Neural cell (in vitro differentiated cells): ENCODE results near the gene DHX40.

Source experiments
- EP300 ChIP-seq: fragments of 450-650 bp; conservative IDR thresholded peaks from 2 replicates; pipeline ENCODE4 v1.6.1; 2014; ENCODE audit warnings: antibody characterized with exemption, mild to moderate bottlenecking, moderate library complexity; ENCODE audit not compliant: poor library complexity, severe bottlenecking
- MXI1 ChIP-seq: fragments of 450-650 bp; conservative IDR thresholded peaks from 2 replicates; pipeline ENCODE4 v1.6.1; 2014; ENCODE audit warnings: antibody characterized with exemption, mild to moderate bottlenecking; ENCODE audit not compliant: poor library complexity, severe bottlenecking
- POLR2AphosphoS5 ChIP-seq: IDR thresholded peaks from 2 replicates; pipeline ENCODE4 v1.6.1; 2012
- RAD21 ChIP-seq: fragments of 450-650 bp; conservative IDR thresholded peaks from 2 replicates; pipeline ENCODE4 v1.6.1; 2014; ENCODE audit warnings: antibody characterized with exemption, mild to moderate bottlenecking, moderate library complexity
- REST ChIP-seq: IDR thresholded peaks from 2 replicates; pipeline ENCODE4 v1.6.1; 2012; ENCODE audit warnings: borderline replicate concordance
- TAF1 ChIP-seq: IDR thresholded peaks from 2 replicates; pipeline ENCODE4 v1.6.1; 2012; ENCODE audit warnings: low read depth
- TF ChIP-seq, protein P1 (sequence below): fragments of 450-650 bp; IDR thresholded peaks from 2 replicates; pipeline ENCODE4 v1.5.1; 2014; ENCODE audit warnings: antibody characterized with exemption, mild to moderate bottlenecking, moderate library complexity; ENCODE audit not compliant: poor library complexity, severe bottlenecking

DNA sequence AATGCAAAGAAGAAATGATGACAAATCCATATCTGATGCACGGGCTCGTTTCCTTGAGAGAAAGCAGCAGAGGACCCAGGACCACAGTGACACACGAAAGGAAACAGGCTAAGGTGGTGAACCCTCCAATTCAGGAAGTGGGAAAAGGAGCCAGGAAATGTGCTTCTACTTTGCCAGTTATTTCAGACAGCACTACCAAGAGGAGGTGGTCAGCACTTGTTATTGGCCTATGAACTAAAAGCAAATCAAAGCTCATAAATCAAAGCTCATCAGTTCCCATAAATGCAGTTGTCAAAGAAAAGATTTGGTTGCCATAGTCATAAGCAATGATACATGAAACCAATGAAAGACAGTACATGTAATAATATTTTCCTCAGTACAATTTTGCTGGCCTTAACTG is 41.7 kb downstream of the DHX40 start:
- TF ChIP-seq, protein P1, sequence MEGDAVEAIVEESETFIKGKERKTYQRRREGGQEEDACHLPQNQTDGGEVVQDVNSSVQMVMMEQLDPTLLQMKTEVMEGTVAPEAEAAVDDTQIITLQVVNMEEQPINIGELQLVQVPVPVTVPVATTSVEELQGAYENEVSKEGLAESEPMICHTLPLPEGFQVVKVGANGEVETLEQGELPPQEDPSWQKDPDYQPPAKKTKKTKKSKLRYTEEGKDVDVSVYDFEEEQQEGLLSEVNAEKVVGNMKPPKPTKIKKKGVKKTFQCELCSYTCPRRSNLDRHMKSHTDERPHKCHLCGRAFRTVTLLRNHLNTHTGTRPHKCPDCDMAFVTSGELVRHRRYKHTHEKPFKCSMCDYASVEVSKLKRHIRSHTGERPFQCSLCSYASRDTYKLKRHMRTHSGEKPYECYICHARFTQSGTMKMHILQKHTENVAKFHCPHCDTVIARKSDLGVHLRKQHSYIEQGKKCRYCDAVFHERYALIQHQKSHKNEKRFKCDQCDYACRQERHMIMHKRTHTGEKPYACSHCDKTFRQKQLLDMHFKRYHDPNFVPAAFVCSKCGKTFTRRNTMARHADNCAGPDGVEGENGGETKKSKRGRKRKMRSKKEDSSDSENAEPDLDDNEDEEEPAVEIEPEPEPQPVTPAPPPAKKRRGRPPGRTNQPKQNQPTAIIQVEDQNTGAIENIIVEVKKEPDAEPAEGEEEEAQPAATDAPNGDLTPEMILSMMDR = no peak
- TF ChIP-seq POLR2AphosphoS5 (no peak), RAD21 (no peak), REST (no peak), TAF1 (no peak), EP300 (no peak), MXI1 (no peak)
